HepG2 (cell line): Measurements from ENCODE around the gene FGGY. TPM values are rescaled to one million over a fixed set of nuclear protein-coding genes. Genes with fewer than 3 reads are reported as not detected.

Experiments used
- BCL6 ChIP-seq: IDR thresholded peaks from 2 replicates; pipeline ENCODE4 v1.6.1; 2016; ENCODE audit warnings: missing genetic modification reagents, missing compliant biosample characterization
- BHLHE40 ChIP-seq: IDR thresholded peaks from 2 replicates; pipeline ENCODE4 v1.6.1; 2011; ENCODE audit warnings: low read length, improper control_type of control experiment
- CREM ChIP-seq, 2 experiments: sonication (generic) in 1 of 2; formaldehyde crosslinking in 1 of 2; IDR thresholded peaks; 2 replicates each; pipeline versions ENCODE4 v1.4.0 to v1.6.1; 2016 to 2020; ENCODE audit warnings: antibody characterized with exemption in 1 of 2, mild to moderate bottlenecking in 1 of 2, missing genetic modification reagents in 1 of 2
- ISL2 ChIP-seq: sonication (generic); formaldehyde crosslinking; IDR thresholded peaks from 2 replicates; pipeline ENCODE4 v1.5.0; 2020; ENCODE audit warnings: missing genetic modification reagents
- MED1 ChIP-seq: sonication (generic); formaldehyde crosslinking; IDR thresholded peaks from 2 replicates; pipeline ENCODE4 v1.4.0; 2020; ENCODE audit warnings: missing genetic modification reagents
- MTA1 ChIP-seq: sonication (generic); formaldehyde crosslinking; IDR thresholded peaks from 2 replicates; pipeline ENCODE4 v1.4.0; 2020; ENCODE audit warnings: missing genetic modification reagents, mild to moderate bottlenecking, borderline replicate concordance
- NR2F6 ChIP-seq, 2 experiments: IDR thresholded peaks; 2 replicates each; pipeline ENCODE4 v1.6.1; 2016; ENCODE audit warnings: antibody characterized with exemption in 1 of 2, mild to moderate bottlenecking in 1 of 2
- POLR2A ChIP-seq, 2 experiments: IDR thresholded peaks; 2 replicates each; pipeline ENCODE4 v1.6.1; 2011; ENCODE audit warnings: low read depth in 2 of 2, low read length in 2 of 2, mild to moderate bottlenecking in 1 of 2, moderate library complexity in 1 of 2; ENCODE audit not compliant: insufficient read depth in 1 of 2
- SNAI1 ChIP-seq: sonication (generic); formaldehyde crosslinking; IDR thresholded peaks from 2 replicates; pipeline ENCODE4 v1.5.0; 2020; ENCODE audit warnings: mild to moderate bottlenecking, missing genetic modification reagents, borderline replicate concordance
- YEATS2 ChIP-seq: sonication (generic); formaldehyde crosslinking; IDR thresholded peaks from 2 replicates; pipeline ENCODE4 v1.4.0; 2020; ENCODE audit warnings: missing genetic modification reagents, borderline replicate concordance
- ZNF614 ChIP-seq: IDR thresholded peaks from 2 replicates; pipeline ENCODE4 v1.6.1; 2018; ENCODE audit warnings: missing biosample characterization, missing genetic modification reagents, inconsistent platforms, borderline replicate concordance
- ZNF790 ChIP-seq: sonication (generic); formaldehyde crosslinking; IDR thresholded peaks from 2 replicates; pipeline ENCODE4 v1.8.0; 2022; ENCODE audit warnings: missing genetic modification reagents, mild to moderate bottlenecking, borderline replicate concordance
- polyA plus RNA-seq, 8 experiments: library from polyadenylated mRNA; depleted of rRNA in 3 of 8; stranded (reverse) in 7 of 8; unstranded in 1 of 8; fragments of >200 nt; fragmentation: Illumina TruSeq in 4 of 8; extraction: Trizol in 4 of 8; gene quantifications; 2 replicates each; pipeline versions ENCODE4 v1.2.1 to v1.2.3, GENCODE V29; 2011 to 2016; ENCODE audit warnings: low read depth in 4 of 8, missing spikeins in 1 of 8, mixed read lengths in 1 of 8; ENCODE audit not compliant: insufficient read depth in 1 of 8
- total RNA-seq, 5 experiments: library from RNA; depleted of rRNA; stranded (reverse); fragments of >200 nt; fragmentation: Illumina TruSeq; extraction: Trizol; gene quantifications; 2 replicates each; pipeline ENCODE4 v1.2.3, GENCODE V29; 2016; ENCODE audit warnings: low read depth in 1 of 5
- TF ChIP-seq, protein P1 (sequence below): sonication (generic); formaldehyde crosslinking; IDR thresholded peaks from 2 replicates; pipeline ENCODE4 v1.4.0; 2020; ENCODE audit warnings: missing genetic modification reagents, borderline replicate concordance
- TF ChIP-seq, protein P2 (sequence below): sonication (generic); formaldehyde crosslinking; IDR thresholded peaks from 2 replicates; pipeline ENCODE4 v1.9.0; 2021; ENCODE audit warnings: mild to moderate bottlenecking, missing genetic modification reagents
- TF ChIP-seq, protein P3 (sequence below): sonication (generic); formaldehyde crosslinking; conservative IDR thresholded peaks from 2 replicates; pipeline ENCODE4 v1.4.0; 2020; ENCODE audit warnings: missing genetic modification reagents
- TF ChIP-seq, protein P4 (sequence below): sonication (generic); formaldehyde crosslinking; IDR thresholded peaks from 2 replicates; pipeline ENCODE4 v1.5.1; 2020; ENCODE audit warnings: mild to moderate bottlenecking, missing genetic modification reagents, borderline replicate concordance

FGGY gene
- total and polyA plus RNA-seq, 2 of the 13 experiments (the other 11 are each of a cell fraction or from before 2014, with no cell fraction given) = 15.7 to 27.5 TPM

DNA sequence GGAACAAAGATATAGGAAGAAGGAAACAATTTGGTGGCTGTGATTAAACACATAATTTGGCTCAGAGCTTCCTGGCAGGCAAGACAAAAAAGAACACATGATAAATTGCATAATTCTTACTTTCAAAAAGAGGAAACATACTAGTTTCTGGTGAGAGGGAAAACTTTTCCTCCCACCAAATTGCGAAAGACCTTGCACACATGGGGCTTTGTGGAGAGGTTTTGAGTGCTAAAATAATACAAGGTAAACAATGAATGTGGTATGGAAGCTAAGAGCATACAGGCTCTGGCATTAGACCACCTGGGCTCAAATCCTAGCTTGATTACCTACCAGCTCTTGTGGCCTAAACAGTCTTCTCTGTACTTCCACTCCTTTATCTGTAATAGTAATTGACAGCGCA is 377.7 kb downstream of the FGGY start (continued):
- TF ChIP-seq, protein P1, sequence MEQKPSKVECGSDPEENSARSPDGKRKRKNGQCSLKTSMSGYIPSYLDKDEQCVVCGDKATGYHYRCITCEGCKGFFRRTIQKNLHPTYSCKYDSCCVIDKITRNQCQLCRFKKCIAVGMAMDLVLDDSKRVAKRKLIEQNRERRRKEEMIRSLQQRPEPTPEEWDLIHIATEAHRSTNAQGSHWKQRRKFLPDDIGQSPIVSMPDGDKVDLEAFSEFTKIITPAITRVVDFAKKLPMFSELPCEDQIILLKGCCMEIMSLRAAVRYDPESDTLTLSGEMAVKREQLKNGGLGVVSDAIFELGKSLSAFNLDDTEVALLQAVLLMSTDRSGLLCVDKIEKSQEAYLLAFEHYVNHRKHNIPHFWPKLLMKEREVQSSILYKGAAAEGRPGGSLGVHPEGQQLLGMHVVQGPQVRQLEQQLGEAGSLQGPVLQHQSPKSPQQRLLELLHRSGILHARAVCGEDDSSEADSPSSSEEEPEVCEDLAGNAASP (CRISPR knock-in tag) = peak; percentile 49; the same call in 1 of the 2 replicates
- TF ChIP-seq ZNF790 (no peak), MED1 (CRISPR knock-in tag) (peak; percentile 62), SNAI1 (CRISPR knock-in tag) (no peak), POLR2A (IDR thresholded peaks at IDR 0.05; ENCODE audit: insufficient read depth in 1 of 2, low read depth in 2 of 2, low read length in 2 of 2) (no peak), NR2F6 (IDR thresholded peaks at IDR 0.05) (no peak), NR2F6 (CRISPR knock-in tag; IDR thresholded peaks at IDR 0.05) (peak; percentile 37; the same call in 1 of the 2 replicates), YEATS2 (CRISPR knock-in tag) (no peak), BCL6 (CRISPR knock-in tag) (peak; percentile 63; the same call in 1 of the 2 replicates), MTA1 (no peak), BHLHE40 (no peak), ISL2 (CRISPR knock-in tag) (peak; percentile 87), ZNF614 (CRISPR knock-in tag) (0 out of 2 replicates have a peak, but pooled peaks have one; percentile 30), CREM (IDR thresholded peaks at IDR 0.05) (peak; percentile 35; the same call in 1 of the 2 replicates), CREM (CRISPR knock-in tag; IDR thresholded peaks at IDR 0.05) (no peak)
- TF ChIP-seq, protein P2, sequence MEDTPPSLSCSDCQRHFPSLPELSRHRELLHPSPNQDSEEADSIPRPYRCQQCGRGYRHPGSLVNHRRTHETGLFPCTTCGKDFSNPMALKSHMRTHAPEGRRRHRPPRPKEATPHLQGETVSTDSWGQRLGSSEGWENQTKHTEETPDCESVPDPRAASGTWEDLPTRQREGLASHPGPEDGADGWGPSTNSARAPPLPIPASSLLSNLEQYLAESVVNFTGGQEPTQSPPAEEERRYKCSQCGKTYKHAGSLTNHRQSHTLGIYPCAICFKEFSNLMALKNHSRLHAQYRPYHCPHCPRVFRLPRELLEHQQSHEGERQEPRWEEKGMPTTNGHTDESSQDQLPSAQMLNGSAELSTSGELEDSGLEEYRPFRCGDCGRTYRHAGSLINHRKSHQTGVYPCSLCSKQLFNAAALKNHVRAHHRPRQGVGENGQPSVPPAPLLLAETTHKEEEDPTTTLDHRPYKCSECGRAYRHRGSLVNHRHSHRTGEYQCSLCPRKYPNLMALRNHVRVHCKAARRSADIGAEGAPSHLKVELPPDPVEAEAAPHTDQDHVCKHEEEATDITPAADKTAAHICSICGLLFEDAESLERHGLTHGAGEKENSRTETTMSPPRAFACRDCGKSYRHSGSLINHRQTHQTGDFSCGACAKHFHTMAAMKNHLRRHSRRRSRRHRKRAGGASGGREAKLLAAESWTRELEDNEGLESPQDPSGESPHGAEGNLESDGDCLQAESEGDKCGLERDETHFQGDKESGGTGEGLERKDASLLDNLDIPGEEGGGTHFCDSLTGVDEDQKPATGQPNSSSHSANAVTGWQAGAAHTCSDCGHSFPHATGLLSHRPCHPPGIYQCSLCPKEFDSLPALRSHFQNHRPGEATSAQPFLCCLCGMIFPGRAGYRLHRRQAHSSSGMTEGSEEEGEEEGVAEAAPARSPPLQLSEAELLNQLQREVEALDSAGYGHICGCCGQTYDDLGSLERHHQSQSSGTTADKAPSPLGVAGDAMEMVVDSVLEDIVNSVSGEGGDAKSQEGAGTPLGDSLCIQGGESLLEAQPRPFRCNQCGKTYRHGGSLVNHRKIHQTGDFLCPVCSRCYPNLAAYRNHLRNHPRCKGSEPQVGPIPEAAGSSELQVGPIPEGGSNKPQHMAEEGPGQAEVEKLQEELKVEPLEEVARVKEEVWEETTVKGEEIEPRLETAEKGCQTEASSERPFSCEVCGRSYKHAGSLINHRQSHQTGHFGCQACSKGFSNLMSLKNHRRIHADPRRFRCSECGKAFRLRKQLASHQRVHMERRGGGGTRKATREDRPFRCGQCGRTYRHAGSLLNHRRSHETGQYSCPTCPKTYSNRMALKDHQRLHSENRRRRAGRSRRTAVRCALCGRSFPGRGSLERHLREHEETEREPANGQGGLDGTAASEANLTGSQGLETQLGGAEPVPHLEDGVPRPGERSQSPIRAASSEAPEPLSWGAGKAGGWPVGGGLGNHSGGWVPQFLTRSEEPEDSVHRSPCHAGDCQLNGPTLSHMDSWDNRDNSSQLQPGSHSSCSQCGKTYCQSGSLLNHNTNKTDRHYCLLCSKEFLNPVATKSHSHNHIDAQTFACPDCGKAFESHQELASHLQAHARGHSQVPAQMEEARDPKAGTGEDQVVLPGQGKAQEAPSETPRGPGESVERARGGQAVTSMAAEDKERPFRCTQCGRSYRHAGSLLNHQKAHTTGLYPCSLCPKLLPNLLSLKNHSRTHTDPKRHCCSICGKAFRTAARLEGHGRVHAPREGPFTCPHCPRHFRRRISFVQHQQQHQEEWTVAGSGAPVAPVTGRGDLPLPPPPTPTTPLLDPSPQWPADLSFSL (CRISPR knock-in tag) = no peak
- TF ChIP-seq, protein P3, sequence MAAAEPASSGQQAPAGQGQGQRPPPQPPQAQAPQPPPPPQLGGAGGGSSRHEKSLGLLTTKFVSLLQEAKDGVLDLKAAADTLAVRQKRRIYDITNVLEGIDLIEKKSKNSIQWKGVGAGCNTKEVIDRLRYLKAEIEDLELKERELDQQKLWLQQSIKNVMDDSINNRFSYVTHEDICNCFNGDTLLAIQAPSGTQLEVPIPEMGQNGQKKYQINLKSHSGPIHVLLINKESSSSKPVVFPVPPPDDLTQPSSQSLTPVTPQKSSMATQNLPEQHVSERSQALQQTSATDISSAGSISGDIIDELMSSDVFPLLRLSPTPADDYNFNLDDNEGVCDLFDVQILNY (CRISPR knock-in tag) = no peak
- TF ChIP-seq, protein P4, sequence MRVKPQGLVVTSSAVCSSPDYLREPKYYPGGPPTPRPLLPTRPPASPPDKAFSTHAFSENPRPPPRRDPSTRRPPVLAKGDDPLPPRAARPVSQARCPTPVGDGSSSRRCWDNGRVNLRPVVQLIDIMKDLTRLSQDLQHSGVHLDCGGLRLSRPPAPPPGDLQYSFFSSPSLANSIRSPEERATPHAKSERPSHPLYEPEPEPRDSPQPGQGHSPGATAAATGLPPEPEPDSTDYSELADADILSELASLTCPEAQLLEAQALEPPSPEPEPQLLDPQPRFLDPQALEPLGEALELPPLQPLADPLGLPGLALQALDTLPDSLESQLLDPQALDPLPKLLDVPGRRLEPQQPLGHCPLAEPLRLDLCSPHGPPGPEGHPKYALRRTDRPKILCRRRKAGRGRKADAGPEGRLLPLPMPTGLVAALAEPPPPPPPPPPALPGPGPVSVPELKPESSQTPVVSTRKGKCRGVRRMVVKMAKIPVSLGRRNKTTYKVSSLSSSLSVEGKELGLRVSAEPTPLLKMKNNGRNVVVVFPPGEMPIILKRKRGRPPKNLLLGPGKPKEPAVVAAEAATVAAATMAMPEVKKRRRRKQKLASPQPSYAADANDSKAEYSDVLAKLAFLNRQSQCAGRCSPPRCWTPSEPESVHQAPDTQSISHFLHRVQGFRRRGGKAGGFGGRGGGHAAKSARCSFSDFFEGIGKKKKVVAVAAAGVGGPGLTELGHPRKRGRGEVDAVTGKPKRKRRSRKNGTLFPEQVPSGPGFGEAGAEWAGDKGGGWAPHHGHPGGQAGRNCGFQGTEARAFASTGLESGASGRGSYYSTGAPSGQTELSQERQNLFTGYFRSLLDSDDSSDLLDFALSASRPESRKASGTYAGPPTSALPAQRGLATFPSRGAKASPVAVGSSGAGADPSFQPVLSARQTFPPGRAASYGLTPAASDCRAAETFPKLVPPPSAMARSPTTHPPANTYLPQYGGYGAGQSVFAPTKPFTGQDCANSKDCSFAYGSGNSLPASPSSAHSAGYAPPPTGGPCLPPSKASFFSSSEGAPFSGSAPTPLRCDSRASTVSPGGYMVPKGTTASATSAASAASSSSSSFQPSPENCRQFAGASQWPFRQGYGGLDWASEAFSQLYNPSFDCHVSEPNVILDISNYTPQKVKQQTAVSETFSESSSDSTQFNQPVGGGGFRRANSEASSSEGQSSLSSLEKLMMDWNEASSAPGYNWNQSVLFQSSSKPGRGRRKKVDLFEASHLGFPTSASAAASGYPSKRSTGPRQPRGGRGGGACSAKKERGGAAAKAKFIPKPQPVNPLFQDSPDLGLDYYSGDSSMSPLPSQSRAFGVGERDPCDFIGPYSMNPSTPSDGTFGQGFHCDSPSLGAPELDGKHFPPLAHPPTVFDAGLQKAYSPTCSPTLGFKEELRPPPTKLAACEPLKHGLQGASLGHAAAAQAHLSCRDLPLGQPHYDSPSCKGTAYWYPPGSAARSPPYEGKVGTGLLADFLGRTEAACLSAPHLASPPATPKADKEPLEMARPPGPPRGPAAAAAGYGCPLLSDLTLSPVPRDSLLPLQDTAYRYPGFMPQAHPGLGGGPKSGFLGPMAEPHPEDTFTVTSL = peak; percentile 51; the same call in 1 of the 2 replicates
